Vagina (tissue), 2 donors: Measurements from ENCODE around the gene DVL1.

Source experiments
- POLR2A ChIP-seq, 2 donors: fragments of 450-650 bp; IDR thresholded peaks; one replicate each; pipeline ENCODE4 v1.6.1; 2017; ENCODE audit warnings: antibody characterized with exemption in 2 of 2, mild to moderate bottlenecking in 2 of 2, moderate library complexity in 2 of 2
- POLR2AphosphoS5 ChIP-seq, 2 donors: sonication (generic); formaldehyde crosslinking; IDR thresholded peaks; one replicate each; pipeline ENCODE4 v1.9.0; 2017; ENCODE audit warnings: antibody characterized with exemption in 2 of 2, mild to moderate bottlenecking in 2 of 2, low read depth in 1 of 2; ENCODE audit not compliant: insufficient read depth in 1 of 2

DNA sequence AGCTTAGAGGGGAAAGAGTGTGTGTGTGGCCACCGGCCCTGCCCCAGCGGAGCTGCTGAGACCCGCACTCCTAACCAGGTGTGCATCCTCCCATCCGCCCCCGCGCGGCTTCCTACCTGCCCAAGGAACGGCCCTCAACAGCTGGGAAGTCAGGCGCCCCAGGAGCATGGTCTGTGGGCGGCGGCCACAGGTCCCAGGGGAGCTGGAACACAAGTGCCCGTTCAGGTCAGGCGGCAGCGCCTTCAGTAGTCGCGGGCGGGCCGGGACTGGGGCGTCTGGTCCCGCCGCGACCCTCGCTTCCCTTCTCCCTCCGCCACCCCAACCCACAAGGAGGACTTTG lies 25.3 kb upstream of the DVL1 start:
- TF ChIP-seq POLR2A (IDR thresholded peaks at IDR 0.05) (no peak), POLR2AphosphoS5 (IDR thresholded peaks at IDR 0.05; ENCODE audit: insufficient read depth in 1 of 2, low read depth in 1 of 2) (no peak)
